GM18520 (cell line): ENCODE results near the gene ZNF423.

Experiments
- ATAC-seq: cut with Tn5 transposase; IDR thresholded peaks from one replicate; pipeline ENCODE4 v1.9.1; 2021; ENCODE audit not compliant: unreplicated experiment

ZNF423 gene

DNA sequence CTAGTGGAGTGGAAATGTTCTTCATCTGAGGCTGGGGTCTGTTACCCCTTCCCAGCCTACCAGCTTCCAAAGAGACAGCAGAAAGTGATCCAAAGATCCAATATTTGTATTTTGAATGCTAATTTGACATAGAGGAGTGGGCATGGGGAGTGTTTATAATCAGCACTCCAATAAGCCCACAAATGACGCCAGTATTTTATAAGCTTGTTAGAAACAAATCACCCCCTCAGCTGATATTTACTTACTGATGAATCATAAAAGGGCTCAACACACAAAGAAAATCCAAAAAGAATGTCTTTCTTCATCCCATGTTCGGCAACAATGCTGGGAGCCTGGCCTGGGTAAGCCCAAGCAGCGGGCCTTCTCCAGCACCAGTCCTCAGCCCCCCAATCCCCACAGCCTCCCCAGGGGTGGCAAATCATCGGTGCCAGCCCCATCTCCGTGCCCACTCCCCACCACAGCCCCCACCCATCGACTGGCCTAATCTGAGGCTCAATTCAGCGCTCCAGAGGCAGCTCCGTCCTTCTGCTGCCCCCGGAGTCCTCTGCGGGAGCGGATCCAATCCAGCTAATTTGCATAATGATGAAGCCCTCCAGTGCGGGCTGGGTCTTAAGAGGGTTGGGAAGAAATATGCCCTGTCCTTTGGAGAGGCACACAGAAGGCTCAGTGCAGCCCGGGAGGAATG lies 312.8 kb downstream of the ZNF423 start:
- no peak for ATAC-seq

- ATAC-seq: no peak
These were observed 313.5 kb downstream of the ZNF423 start for GRCh38 chr16:49542391-49542891.

DNA sequence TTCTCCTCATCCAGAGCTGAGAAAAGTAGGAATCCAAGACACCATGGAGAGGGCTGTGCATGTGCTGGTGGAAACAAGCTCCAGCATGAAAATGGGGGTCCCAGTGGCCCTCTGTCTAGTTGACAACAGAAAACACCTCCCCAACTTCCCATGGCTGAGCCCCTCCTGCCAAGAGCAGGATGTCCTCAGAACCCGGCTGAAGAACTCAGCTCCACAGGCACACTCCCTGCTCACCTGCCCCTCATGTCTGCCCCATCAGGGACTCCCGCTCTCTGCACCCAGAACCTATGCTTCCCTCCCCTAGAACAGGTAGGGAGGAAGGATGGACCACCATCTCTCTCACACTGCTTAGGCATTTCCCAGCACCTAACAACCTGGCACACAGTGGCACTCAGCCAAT lies 315.1 kb downstream of the ZNF423 start:
- ATAC-seq: no peak

DNA sequence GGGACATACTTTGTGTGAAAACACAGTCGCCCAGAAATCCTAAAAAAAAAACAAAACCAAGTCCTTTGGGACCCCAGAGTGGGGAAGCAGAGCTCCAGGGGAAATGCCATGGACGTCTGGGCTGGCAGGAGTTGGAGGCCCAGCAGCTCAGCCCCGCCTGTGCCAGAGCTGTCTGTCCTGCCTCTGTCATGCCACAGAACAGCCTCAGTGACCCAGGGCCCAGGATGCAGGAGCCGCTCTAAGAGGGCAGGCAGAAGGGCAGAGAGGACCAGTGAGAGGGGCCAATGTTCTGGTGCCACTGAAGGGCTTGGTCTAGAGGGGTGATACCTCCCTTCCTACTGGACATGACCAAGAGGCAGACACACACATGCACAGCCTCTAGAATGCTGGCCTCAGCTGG lies 316.2 kb downstream of the ZNF423 start:
- no peak for ATAC-seq

DNA sequence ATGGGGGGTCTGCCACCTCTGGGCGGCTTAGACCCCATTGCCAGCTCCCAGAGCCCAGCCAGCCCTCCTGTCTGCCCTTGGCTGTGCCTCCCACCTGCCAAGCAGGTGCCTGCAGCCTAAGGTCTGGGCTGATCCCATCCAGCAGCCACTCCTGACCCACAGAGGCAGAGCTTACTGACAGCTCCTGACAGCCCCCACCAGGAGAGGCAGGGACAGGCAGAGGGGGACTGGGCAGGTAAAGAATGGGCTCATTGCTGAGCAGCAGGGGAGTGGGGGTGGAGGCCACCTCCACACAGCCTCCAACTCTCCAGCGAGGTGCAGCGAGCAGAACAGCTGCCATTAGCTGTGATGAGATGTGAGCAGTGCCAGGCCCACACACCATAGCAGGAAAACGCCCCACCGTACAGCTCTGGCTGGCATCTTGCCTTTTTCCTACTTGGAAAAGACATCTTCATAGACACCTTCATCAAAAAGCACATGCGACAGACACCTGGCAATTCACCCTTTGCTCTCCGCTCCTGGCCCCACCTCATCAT lies 317.9 kb downstream of the ZNF423 start:
- ATAC-seq: no peak

GRCh38 chr16:49534901-49535610 lies 320.9 kb downstream of the ZNF423 start:
- ATAC-seq: no peak

GRCh38 chr16:49533422-49533821 lies 322.5 kb downstream of the ZNF423 start:
- ATAC-seq: no peak

DNA sequence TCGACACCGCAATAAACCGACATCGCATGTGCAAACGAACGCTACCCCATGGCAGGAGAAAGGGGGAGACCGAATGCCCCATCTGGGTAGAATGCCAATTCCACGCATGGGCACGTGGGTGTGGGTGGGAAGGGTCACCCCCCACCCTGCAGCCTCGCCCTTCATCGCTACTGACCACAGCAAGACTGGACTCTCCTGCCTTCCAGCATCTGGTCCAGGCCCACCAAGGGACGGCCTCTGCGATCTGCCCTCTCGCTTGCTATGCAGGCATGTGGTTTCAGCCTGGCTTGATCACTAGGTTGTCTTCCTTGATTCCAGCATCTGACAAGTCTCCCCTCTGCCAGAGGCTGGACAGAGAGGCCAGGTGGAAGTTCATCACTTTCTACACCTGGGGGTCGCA lies 323.0 kb downstream of the ZNF423 start:
- no peak for ATAC-seq

- no peak for ATAC-seq
These were observed 323.7 kb downstream of the ZNF423 start for GRCh38 chr16:49531931-49532840.

GRCh38 chr16:49531425-49531824 lies 324.5 kb downstream of the ZNF423 start:
- no peak for ATAC-seq

- no peak for ATAC-seq
These were observed 325.4 kb downstream of the ZNF423 start for GRCh38 chr16:49530427-49530970.

DNA sequence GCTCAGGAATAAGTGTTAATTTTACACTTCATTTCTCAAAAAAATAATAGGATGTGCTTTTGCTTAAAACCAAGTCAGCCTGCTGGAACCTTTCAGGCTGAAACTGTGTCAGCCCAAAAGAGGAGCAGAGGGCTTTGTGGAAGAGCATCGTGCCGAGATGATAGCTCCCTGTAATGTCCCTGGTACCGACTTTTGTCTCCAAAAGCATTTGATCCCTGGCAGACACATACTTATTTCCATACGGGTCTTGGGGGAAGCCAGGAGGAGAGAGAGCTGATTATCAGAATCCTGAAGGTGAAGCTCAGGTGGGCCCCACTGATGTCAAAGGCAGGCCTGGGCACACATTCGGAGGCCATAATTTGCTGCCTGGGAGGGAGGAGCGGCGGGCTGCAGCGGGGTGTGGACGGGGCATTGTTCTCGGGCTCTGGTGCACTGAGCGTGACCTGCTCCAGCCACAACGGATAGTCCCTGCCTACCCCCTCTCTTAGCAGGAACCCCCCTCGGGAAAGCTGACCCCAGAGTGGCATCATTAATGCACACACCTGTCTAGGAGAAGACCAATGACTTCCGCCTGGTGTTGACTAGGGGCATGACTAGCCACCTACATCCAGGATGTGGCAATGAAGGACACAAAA lies 326.4 kb downstream of the ZNF423 start:
- ATAC-seq: no peak

DNA sequence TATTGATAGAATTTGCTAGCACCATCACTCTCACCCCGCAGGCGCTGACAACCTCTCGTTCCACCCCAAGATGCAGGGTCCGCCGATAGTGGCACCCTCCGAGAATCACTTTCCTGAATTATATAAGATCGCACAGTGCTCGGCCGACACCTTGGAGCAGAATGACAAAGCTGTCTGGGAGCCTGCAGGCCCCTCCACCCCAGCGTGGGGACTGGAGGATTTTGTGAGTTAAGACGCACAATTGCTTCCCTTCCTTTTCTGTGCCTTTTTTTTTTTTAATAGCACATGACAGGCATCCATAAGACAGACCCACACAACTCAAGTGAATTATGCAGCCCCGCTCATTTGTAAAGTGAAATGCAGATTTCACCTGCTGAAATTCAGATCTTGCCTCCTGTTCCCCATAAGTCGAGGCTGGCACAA lies 327.0 kb downstream of the ZNF423 start:
- ATAC-seq: no peak

- no peak for ATAC-seq
These were observed 327.6 kb downstream of the ZNF423 start for GRCh38 chr16:49528060-49528865.

DNA sequence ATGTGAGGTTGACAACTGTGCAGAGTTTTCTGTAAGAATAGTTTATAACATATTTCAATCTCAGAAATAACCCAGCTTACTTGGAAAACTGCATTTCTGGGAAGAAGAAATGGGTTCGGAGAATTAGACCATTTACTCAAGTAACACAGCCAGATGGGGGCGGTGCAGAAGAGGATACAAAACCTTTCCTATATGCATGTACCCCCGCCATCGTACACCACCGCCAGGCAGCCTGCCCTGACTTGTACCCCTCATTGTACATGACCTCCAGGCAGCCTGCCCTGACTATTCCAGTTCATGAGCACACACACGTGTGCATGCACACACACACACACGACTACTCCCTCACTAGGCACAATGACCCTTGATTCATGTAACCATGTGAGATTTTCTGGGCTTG lies 328.3 kb downstream of the ZNF423 start:
- no peak for ATAC-seq

GRCh38 chr16:49526860-49527365 lies 329.0 kb downstream of the ZNF423 start:
- ATAC-seq: no peak

DNA sequence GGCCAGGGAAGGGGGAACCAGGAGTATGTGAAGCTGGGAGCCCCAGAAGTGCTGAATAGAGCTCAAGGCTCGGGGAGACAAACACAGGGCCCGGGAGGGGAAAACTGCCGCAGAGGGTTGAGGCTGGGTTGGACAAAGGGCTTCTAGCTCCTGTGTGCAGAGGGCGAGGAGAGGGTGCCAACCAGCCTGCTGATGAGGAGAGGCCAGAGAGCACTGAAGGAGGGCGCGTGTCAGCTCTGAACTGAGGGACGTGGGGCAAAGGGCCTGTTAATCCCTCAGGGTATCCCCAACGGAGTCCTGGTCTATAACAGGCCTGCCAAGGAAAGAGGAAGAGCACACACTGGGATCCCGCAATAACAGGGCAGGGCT lies 331.0 kb downstream of the ZNF423 start:
- no peak for ATAC-seq

DNA sequence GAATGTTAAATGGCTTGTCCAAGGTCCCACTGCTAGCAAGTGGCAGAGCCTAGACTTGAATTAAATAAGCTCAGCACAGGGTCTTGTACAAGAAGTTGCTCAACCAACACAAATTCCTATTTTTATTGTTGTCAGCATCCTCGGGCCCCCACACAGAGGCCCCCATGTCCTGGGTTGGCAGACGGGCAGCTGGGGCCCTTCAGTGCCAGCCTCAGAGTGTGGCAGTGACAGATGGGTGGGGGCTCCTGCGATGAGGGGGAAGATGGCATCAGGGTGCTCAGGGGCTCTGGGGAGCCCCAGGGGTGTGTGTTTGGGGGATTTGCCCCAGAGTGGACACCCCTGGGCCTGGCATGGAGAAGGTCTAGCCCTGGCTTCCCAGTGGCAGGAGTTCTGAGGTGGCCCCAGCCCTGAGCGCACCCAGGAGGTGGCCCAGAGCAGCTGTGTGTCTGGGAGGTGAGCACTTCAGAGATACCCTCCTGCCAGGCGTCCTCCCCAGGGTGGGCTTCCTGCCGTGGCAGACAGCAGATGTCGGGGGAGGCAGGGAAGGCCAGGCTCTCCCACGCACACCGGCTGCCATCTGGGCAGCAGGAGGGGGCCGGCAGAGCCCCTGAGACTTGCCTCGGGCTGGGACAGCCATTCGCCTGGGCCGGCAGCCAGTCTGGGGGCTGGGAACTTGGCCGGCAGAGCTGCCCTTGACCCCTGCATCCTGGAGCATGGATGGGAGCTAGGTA lies 331.5 kb downstream of the ZNF423 start:
- ATAC-seq: no peak
